GM20000 (cell line): ENCODE data around the gene HYDIN.
"Not testable (repeated sequence)": the region's sequence is repeated elsewhere in the genome, so short reads cannot be mapped to it uniquely, and the experiment has no call there.

Experiments
- DNase-seq: peaks from one replicate; pipeline ENCODE4 v3.0.0; 2012; ENCODE audit warnings: low spot score
- CTCF ChIP-seq: IDR thresholded peaks from 2 replicates; pipeline ENCODE4 v1.5.1; 2012; ENCODE audit warnings: mild to moderate bottlenecking, control low read depth; ENCODE audit errors: extremely low read depth, missing control alignments

HYDIN gene

DNA sequence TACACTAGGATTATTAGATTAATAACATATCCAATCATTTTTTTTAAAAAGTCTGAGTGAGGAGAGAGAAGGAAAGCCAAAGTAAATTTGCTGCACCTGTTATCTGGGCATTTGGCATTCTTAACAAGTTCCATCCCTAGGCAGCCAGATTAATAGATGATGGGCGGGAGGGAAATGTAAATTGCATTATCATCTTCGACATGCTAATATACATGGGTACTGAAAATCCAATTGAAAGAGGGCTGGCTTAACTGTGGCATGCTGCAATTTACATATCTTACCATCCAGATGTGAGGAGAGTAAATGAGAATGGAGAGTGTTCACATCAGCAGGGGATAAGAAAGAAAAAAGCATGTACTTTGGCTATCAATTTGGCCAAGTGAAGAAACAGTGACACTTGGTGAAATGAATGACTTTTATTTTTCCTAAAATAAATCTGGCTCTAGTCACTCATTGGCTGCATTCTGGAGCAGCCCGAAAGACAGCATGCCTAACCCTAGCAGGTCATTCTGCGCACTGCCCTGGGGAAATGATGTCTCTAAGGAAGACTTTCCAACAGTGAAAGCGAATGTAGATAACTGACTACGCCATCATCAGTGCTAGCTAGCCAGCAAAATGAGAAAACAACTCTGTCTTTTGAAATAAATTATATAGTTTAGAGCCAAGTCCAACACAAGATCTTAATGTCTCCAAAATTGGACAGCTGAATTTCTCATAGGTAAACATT lies 57.9 kb downstream of the HYDIN start:
- no peak for DNase-seq
- TF ChIP-seq CTCF, result no peak

- not testable (repeated sequence) for DNase-seq
Measured at GRCh38 chr16:71161007-71161406, 69.5 kb downstream of the HYDIN start.

- not testable (repeated sequence) for DNase-seq
Measured at GRCh38 chr16:71157278-71157677, 73.2 kb downstream of the HYDIN start.

DNA sequence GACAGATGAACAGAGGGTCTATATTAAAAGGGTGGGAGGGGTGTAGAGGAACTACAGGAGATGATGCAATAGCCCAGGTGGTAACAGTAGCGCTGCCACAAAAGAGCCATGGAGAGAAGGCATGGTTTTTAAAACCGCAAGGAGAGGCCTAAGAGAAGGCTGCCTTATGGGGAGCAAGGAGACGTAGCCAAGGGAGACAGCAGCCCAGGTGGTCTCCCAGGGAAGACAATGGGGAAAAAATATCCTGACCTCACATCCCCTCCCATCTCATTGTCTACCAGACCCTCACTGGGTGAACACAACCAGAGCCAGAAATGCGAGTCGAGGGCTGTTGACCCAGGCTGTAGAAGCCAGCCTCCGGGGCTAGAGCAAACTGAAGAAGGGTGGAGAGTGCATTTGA lies 77.2 kb downstream of the HYDIN start:
- not testable (repeated sequence) for DNase-seq

DNA sequence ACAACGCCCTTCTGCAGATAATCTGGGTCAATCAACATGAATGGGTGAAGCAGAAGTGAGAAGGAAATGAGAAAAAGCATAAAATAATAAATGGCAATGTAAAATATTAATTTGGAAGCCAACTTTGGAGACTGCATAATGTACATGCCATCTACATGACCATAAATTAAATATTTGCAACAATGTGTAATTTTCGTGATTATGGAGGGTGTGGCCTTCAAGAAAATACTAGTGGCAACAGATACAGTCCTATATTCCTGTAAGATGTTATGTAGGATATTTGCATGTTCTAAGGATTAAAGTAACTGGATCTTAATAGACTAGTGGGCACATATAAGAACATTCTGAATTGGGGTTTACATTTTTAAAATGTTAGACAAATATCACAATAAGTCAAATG lies 78.9 kb downstream of the HYDIN start:
- not testable (repeated sequence) for DNase-seq

- DNase-seq, result not testable (repeated sequence)
Measured at GRCh38 chr16:71143246-71143645, 87.3 kb downstream of the HYDIN start.

GRCh38 chr16:71110565-71110964 lies 120.0 kb downstream of the HYDIN start:
- DNase-seq, result not testable (repeated sequence)

GRCh38 chr16:71109656-71110208 lies 120.8 kb downstream of the HYDIN start:
- not testable (repeated sequence) for DNase-seq

GRCh38 chr16:71105881-71106280 lies 124.6 kb downstream of the HYDIN start:
- not testable (repeated sequence) for DNase-seq

DNA sequence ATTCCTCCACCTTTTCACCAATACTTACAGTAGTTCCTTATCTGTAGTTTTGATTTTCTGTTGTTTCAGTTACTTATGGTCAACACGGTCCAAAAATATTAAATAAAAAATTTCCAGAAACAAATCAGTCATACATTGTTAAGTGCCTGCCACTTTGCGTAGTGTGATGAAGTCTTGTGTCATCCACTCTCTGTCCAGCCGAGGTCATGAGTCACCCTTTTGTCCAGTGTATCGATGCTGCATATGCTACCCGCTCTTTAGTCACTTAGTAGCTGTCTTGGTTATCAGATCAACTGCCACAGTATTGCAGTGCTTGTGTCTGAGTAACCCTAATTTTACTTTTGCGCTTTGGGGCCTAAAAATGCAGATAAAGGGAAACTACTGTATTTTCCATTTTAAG lies 146.9 kb downstream of the HYDIN start:
- not testable (repeated sequence) for DNase-seq

- not testable (repeated sequence) for DNase-seq
Measured at GRCh38 chr16:71080777-71081176, 149.7 kb downstream of the HYDIN start.

DNA sequence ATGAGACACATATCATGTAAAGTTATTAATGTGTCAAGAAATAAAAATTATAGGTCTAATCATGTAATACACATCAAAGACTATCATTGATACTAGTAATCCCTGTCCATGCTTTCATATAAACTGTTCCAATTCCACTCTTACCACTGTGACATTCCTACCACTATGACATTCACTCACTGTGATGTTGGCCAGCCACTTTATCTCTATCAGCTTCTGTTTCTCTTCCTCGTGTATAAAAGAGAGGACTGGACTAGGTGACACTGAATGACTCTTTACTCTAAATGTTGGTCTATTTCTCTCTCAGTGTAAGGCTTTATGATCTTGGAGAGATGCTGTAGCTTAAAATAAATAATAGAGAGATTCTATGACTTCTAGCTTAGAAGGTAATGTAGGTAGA lies 150.3 kb downstream of the HYDIN start:
- DNase-seq, result not testable (repeated sequence)

- not testable (repeated sequence) for DNase-seq
Measured at GRCh38 chr16:71070651-71071050, 159.9 kb downstream of the HYDIN start.

DNA sequence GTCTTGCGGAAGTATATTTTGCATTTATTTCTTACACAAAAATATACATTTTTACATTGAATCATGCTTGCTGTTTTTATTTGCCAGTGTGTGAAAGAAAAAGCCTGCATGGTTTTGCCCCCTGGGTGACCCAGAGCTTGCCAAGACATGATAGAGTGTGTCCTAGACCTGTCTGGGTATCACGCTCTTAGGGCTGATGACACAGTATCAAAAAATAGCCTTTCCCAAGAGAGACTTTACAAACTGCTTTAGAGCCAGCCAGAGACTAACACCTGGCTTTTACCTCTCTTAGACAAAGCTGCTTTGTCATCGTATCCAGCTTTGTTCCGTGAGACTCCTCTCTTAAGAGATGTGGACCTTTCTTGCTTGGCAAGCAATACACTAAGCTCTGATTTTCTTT lies 160.7 kb downstream of the HYDIN start:
- not testable (repeated sequence) for DNase-seq

- DNase-seq, result not testable (repeated sequence)
Measured at GRCh38 chr16:71053897-71054609, 176.5 kb downstream of the HYDIN start.

- not testable (repeated sequence) for DNase-seq
Measured at GRCh38 chr16:71050307-71050706, 180.2 kb downstream of the HYDIN start.

GRCh38 chr16:71039368-71040111 lies 191.0 kb downstream of the HYDIN start:
- DNase-seq, result not testable (repeated sequence)

DNA sequence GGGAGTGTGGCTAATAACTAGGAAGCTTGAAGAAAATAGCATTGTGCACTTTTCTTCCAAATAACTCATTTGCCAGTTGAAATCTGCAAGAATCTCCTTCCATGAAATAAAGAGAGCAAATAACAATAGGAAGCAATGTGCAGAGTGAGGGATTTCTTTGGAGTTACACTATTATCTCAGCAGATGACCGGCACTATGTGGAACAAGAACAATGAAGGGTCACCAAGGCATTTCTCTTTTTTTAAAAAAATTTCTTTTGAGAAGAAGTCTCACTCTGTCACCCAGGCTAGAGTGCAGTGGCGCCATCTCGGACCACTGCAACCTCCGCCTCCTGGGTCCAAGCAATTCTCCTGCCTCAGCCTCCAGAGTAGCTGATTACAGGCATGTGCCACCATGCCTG lies 192.1 kb downstream of the HYDIN start:
- not testable (repeated sequence) for DNase-seq

GRCh38 chr16:71037987-71038386 lies 192.5 kb downstream of the HYDIN start:
- DNase-seq, result not testable (repeated sequence)

DNA sequence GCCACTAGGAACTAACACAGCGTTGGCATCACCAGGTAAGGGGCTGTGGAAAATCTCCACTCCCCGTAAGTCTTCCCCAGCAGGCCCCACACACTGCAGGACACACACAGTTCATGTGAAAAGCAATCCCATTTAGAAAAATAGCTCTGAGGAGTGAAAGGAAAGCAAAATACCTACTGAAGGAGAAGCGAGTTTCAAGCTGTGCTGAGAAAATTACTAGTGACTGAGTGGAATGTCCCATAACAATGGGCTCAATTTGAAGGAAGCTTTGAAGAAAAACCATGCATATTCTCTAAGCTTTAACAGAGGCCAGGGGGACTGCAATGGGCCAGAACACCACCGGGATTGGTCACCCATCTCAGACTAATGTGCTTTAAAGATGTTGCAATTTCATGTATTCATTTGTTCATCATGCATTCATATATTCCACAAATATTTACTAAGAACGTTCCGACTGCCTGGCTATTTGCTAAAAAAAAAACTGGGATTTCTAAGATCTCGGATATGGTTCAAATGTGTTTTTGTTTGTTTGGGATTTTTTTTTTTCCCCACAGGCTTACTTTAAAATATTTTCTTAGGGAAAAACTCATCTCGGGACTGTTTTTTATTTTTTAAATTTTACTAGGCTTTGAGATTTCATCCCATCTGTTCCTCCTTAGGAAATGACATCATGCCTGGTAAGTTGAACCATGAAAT lies 202.3 kb downstream of the HYDIN start:
- not testable (repeated sequence) for DNase-seq
